Suprapubic skin (tissue), 4 donors: ENCODE data around the gene SCAPER. TPM values are rescaled to one million over a fixed set of nuclear protein-coding genes. Genes with fewer than 3 reads are reported as not detected.

Experiments
- DNase-seq, 2 donors: peaks; one replicate each; pipeline ENCODE4 v3.0.0-alpha.2; 2019; ENCODE audit warnings: low spot score in 2 of 2
- H3K27ac ChIP-seq: fragments of 200-600 bp; sonication (generic); one replicate; pipeline ENCODE4 v1.5.1; 2019
- H3K27me3 ChIP-seq: fragments of 200-600 bp; sonication (generic); one replicate; pipeline ENCODE4 v1.5.1; 2019
- H3K36me3 ChIP-seq: fragments of 200-600 bp; sonication (generic); one replicate; pipeline ENCODE4 v1.5.1; 2019
- H3K4me1 ChIP-seq: fragments of 200-600 bp; sonication (generic); one replicate; pipeline ENCODE4 v1.5.1; 2019
- H3K4me3 ChIP-seq: fragments of 200-600 bp; sonication (generic); one replicate; pipeline ENCODE4 v1.5.1; 2019; ENCODE audit warnings: mild to moderate bottlenecking
- H3K9me3 ChIP-seq: fragments of 200-600 bp; sonication (generic); one replicate; pipeline ENCODE4 v1.5.1; 2019
- CTCF ChIP-seq, 2 donors: fragments of 200-600 bp in 1 of 2; fragments of 450-650 bp in 1 of 2; sonication (generic) in 1 of 2; IDR thresholded peaks; one replicate each; pipeline ENCODE4 v1.5.1; 2016 to 2019; ENCODE audit warnings: antibody characterized with exemption in 2 of 2, mild to moderate bottlenecking in 1 of 2, moderate library complexity in 1 of 2
- EP300 ChIP-seq: sonication (generic); formaldehyde crosslinking; IDR thresholded peaks from one replicate; pipeline ENCODE4 v1.6.1; 2017; ENCODE audit warnings: antibody characterized with exemption
- POLR2A ChIP-seq, 2 donors: fragments of 450-650 bp; IDR thresholded peaks; one replicate each; pipeline ENCODE4 v1.6.1; 2017; ENCODE audit warnings: antibody characterized with exemption in 2 of 2, mild to moderate bottlenecking in 2 of 2, moderate library complexity in 2 of 2
- POLR2AphosphoS5 ChIP-seq, 3 donors: sonication (generic); formaldehyde crosslinking; IDR thresholded peaks; one replicate each; pipeline ENCODE4 v1.6.1; 2017; ENCODE audit warnings: antibody characterized with exemption in 3 of 3
- WGBS: methylation state at CpG from one replicate; pipeline ENCODE4 v1.1.5; 2018; 5-methylcytosine and 5-hydroxymethylcytosine counted together
- total RNA-seq, 4 donors: library from RNA; depleted of rRNA; stranded (reverse); fragments of >200 nt; gene quantifications; one replicate each; pipeline ENCODE4 v1.1.0, GENCODE V29; 2016

Gene SCAPER
- total RNA-seq, 4 donors from 2014 or later = 26.3 to 61.4 (median 37.3) TPM

DNA sequence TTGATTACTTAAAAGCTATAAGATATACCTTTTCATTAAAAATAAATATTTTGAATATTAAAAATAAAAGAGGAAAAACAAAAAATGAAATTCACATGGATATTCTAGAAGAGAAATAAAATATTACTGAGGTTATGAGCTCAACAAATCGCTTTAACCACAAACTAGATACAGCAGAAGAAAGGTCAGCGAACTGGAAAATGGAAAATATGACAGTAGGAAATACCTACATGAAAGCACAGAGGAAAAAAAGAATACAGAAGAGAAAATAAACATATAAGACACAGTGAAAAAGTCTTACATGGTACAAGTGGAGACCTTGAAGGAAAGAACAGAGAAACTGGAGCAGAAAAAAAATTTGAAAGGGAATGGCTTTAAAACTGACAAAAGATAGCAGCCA lies 33.2 kb downstream of the SCAPER start:
- DNase-seq = no peak
- no peak overlapping the region for H3K27ac ChIP-seq
- no peak overlapping the region for H3K4me3 ChIP-seq
- no peak for TF ChIP-seq EP300
- TF ChIP-seq POLR2AphosphoS5 (IDR thresholded peaks at IDR 0.05) = no peak
- no peak for TF ChIP-seq POLR2A (IDR thresholded peaks at IDR 0.05)
- TF ChIP-seq CTCF (IDR thresholded peaks at IDR 0.05) = no peak
- H3K9me3 ChIP-seq = no peaks in the 10 kb centered on the region
- H3K4me1 ChIP-seq = no peaks in the 10 kb centered on the region
- H3K27me3 ChIP-seq = no peaks in the 10 kb centered on the region
- H3K36me3 ChIP-seq = peaks cover 13% of the 10 kb centered on the region
- WGBS = 90% methylated on average over 2 of the region's 2 CpGs

DNA sequence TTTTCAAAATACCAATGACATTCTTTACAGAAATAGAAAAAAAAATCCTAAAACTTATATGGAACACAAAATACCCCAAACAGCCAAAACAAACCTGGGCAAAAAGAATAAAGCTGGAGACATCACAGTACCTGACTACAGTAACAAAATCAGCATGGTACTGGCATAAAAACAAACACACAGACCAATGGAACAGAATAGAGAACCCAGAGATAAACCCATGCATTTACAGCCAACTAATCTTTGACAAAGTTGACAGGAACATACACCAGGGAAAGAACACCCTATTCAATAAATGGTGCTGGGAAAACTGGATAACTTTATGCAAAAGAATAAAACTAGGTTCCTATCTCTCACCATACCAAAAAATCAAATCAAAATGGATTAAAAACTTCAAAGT lies 36.4 kb downstream of the SCAPER start:
- no peak overlapping the region for H3K27ac ChIP-seq
- H3K4me1 ChIP-seq = no peaks in the 10 kb centered on the region
- no peaks in the 10 kb centered on the region for H3K27me3 ChIP-seq
- no peak overlapping the region for H3K4me3 ChIP-seq
- H3K36me3 ChIP-seq = no peaks in the 10 kb centered on the region
- no peak for DNase-seq
- H3K9me3 ChIP-seq = no peaks in the 10 kb centered on the region
- TF ChIP-seq EP300 = no peak
- no peak for TF ChIP-seq POLR2AphosphoS5 (IDR thresholded peaks at IDR 0.05)
- no peak for TF ChIP-seq CTCF (IDR thresholded peaks at IDR 0.05)
- no peak for TF ChIP-seq POLR2A (IDR thresholded peaks at IDR 0.05)

- Histone ChIP-seq H3K4me1 (no peaks in the 10 kb centered on the region), H3K27me3 (no peaks in the 10 kb centered on the region), H3K27ac (no peak overlapping the region), H3K4me3 (no peak overlapping the region), H3K36me3 (no peaks in the 10 kb centered on the region), H3K9me3 (no peaks in the 10 kb centered on the region)
- DNase-seq = no peak
- no peak for TF ChIP-seq POLR2A (IDR thresholded peaks at IDR 0.05)
- no peak for TF ChIP-seq POLR2AphosphoS5 (IDR thresholded peaks at IDR 0.05)
- no peak for TF ChIP-seq CTCF (IDR thresholded peaks at IDR 0.05)
Measured at GRCh38 chr15:76866716-76867321, 38.3 kb downstream of the SCAPER start.

GRCh38 chr15:76866008-76866407 lies 39.1 kb downstream of the SCAPER start:
- Histone ChIP-seq H3K4me3 (no peak overlapping the region), H3K36me3 (no peaks in the 10 kb centered on the region), H3K27me3 (no peaks in the 10 kb centered on the region), H3K4me1 (no peaks in the 10 kb centered on the region), H3K9me3 (no peaks in the 10 kb centered on the region), H3K27ac (no peak overlapping the region)
- TF ChIP-seq POLR2A (IDR thresholded peaks at IDR 0.05) = no peak
- TF ChIP-seq EP300 = no peak
- no peak for TF ChIP-seq POLR2AphosphoS5 (IDR thresholded peaks at IDR 0.05)
- no peak for TF ChIP-seq CTCF (IDR thresholded peaks at IDR 0.05)
- 86% methylated on average over 2 of the region's 2 CpGs for WGBS
- no peak for DNase-seq

- WGBS = 65% methylated on average over 4 of the region's 4 CpGs
- no peak for DNase-seq
- H3K36me3 ChIP-seq = no peaks in the 10 kb centered on the region
- no peak overlapping the region for H3K27ac ChIP-seq
- H3K9me3 ChIP-seq = no peaks in the 10 kb centered on the region
- no peaks in the 10 kb centered on the region for H3K27me3 ChIP-seq
- H3K4me1 ChIP-seq = no peaks in the 10 kb centered on the region
- TF ChIP-seq CTCF (IDR thresholded peaks at IDR 0.05) (no peak), EP300 (no peak), POLR2A (IDR thresholded peaks at IDR 0.05) (no peak), POLR2AphosphoS5 (IDR thresholded peaks at IDR 0.05) (no peak)
- no peak overlapping the region for H3K4me3 ChIP-seq
Measured at GRCh38 chr15:76865548-76865991, 39.6 kb downstream of the SCAPER start.
